T-cell (primary cell): ENCODE measurements around the gene GTF3C4. TPM values are rescaled to one million over a fixed set of nuclear protein-coding genes. Genes with fewer than 3 reads are reported as not detected.
"Not testable (repeated sequence)": the region's sequence is repeated elsewhere in the genome, so short reads cannot be mapped to it uniquely, and the experiment has no call there.

Source experiments
- ATAC-seq, 4 experiments: fragments of 200-7000 bp in 3 of 4; fragments of 150-1000 bp in 1 of 4; cut with Tn5 transposase; replicated peaks in 1 of 4; 1 replicate in 3 of 4; 2 replicates in 1 of 4; pipeline ENCODE4 v1.10.0; 2021; ENCODE audit warnings: moderate library complexity in 3 of 4, mild to moderate bottlenecking in 2 of 4, moderate number of reproducible peaks in 1 of 4
- CTCF ChIA-PET, 2 donors: fragments of 300-600 bp; sonication (Branson Sonifier 250); formaldehyde crosslinking; loops; one replicate each; lab custom pipeline; 2022; ENCODE audit warnings: antibody characterized with exemption in 2 of 2; lab: Charles Lee
- POLR2A ChIA-PET, 2 donors: fragments of 300-600 bp; sonication (Branson Sonifier 250); formaldehyde crosslinking; loops; one replicate each; lab custom pipeline; 2022; ENCODE audit warnings: antibody characterized with exemption in 2 of 2; lab: Charles Lee
- DNase-seq, 35 experiments: peaks; one replicate each; pipeline versions ENCODE4 v3.0.0 to v3.0.0-alpha.2; 2013 to 2023
- H3K27ac ChIP-seq: one replicate; pipeline ENCODE4 v1.5.1; 2013; ENCODE audit warnings: low read length
- H3K27me3 ChIP-seq, 2 experiments: replicated peaks in 1 of 2; 1 replicate in 1 of 2; 2 replicates in 1 of 2; pipeline versions ENCODE4 v1.6.1 to v1.7.0; 2013; ENCODE audit warnings: low read length in 1 of 2, mixed read lengths in 1 of 2; ENCODE audit not compliant: control insufficient read depth in 2 of 2, insufficient read depth in 2 of 2; ENCODE audit errors: extremely low read depth in 1 of 2
- H3K36me3 ChIP-seq, 2 donors: 1 replicate in 1 of 2; 2 replicates in 1 of 2; pipeline versions ENCODE4 v1.6.1 to v1.7.0; 2013; ENCODE audit warnings: low read length in 1 of 2; ENCODE audit not compliant: control insufficient read depth in 2 of 2, insufficient read depth in 1 of 2; ENCODE audit errors: extremely low read depth in 1 of 2
- H3K4me1 ChIP-seq, 2 experiments: 1 replicate in 1 of 2; 2 replicates in 1 of 2; pipeline versions ENCODE4 v1.6.1 to v1.7.0; 2013; ENCODE audit warnings: low read length in 2 of 2, mixed read lengths in 1 of 2; ENCODE audit not compliant: insufficient read depth in 2 of 2, control insufficient read depth in 1 of 2; ENCODE audit errors: extremely low read depth in 1 of 2
- H3K4me3 ChIP-seq, 2 donors: 1 replicate in 1 of 2; 2 replicates in 1 of 2; pipeline versions ENCODE4 v1.5.1 to v1.7.0; 2013; ENCODE audit warnings: mild to moderate bottlenecking in 2 of 2, low read length in 1 of 2, moderate library complexity in 1 of 2; ENCODE audit not compliant: control insufficient read depth in 1 of 2; ENCODE audit errors: extremely low read depth in 1 of 2
- H3K9me3 ChIP-seq: 2 replicates; pipeline ENCODE4 v1.7.0; 2013
- H3K27ac Mint-ChIP-seq, 2 donors: one replicate each; pipeline ENCODE4 v1.8.0; 2020 to 2021; ENCODE audit warnings: mild to moderate bottlenecking in 2 of 2, mixed read lengths in 2 of 2
- H3K27me3 Mint-ChIP-seq, 2 donors: one replicate each; pipeline ENCODE4 v1.8.0; 2021 to 2022; ENCODE audit warnings: mixed read lengths in 2 of 2
- H3K36me3 Mint-ChIP-seq: one replicate; pipeline ENCODE4 v1.8.0; 2021; ENCODE audit warnings: mixed read lengths
- H3K4me1 Mint-ChIP-seq, 3 donors: one replicate each; pipeline ENCODE4 v1.8.0; 2020 to 2022; ENCODE audit warnings: mixed read lengths in 3 of 3, mild to moderate bottlenecking in 1 of 3
- H3K4me3 Mint-ChIP-seq, 3 donors: one replicate each; pipeline ENCODE4 v1.8.0; 2020 to 2022; ENCODE audit warnings: mild to moderate bottlenecking in 3 of 3, mixed read lengths in 3 of 3, moderate library complexity in 3 of 3
- H3K9me3 Mint-ChIP-seq, 3 donors: one replicate each; pipeline ENCODE4 v1.8.0; 2020 to 2022; ENCODE audit warnings: mixed read lengths in 3 of 3
- WGBS: methylation state at CpG from one replicate; pipeline ENCODE4 v1.1.5; 2013; ENCODE audit warnings: missing lambda C conversion rate; ENCODE audit not compliant: insufficient coverage; 5-methylcytosine and 5-hydroxymethylcytosine counted together
- total RNA-seq, 35 experiments: library from RNA in 6 of 35; stranded (reverse) in 6 of 35; fragments of 120-200 nt in 1 of 35; gene quantifications; one replicate each; pipeline versions ENCODE4 v1.2.1 to v1.2.4 and lab custom pipeline; 2013 to 2026

GTF3C4 gene
- total RNA-seq, 5 donors from 2014 or later (not counting 1 experiment from before 2014, with no cell fraction given): 8.9 to 14.2 (median 13.2) TPM

GRCh38 chr9:132718381-132718928, 48.2 kb downstream of the GTF3C4 start:
- H3K27ac Mint-ChIP-seq, H3K36me3 Mint-ChIP-seq, H3K4me1 ChIP-seq, H3K9me3 ChIP-seq, H3K4me3 Mint-ChIP-seq, H3K9me3 Mint-ChIP-seq, CTCF ChIA-PET, H3K4me3 ChIP-seq, H3K27ac ChIP-seq, H3K36me3 ChIP-seq, ATAC-seq, DNase-seq, POLR2A ChIA-PET: not testable (repeated sequence)
- peaks cover 6 to 12% (median 7%) of the 10 kb centered on the region in 3 donors for H3K4me1 Mint-ChIP-seq
- peaks cover 17 to 32% of the 10 kb centered on the region in 2 donors for H3K27me3 Mint-ChIP-seq
- peaks cover 2 to 36% of the 10 kb centered on the region in 2 experiments for H3K27me3 ChIP-seq
- 96% methylated on average over 3 of the region's 8 CpGs for WGBS

- 71% methylated on average over 12 of the region's 12 CpGs for WGBS
- no peaks in the 10 kb centered on the region for H3K36me3 Mint-ChIP-seq
- no peak for DNase-seq
- Histone ChIP-seq H3K4me1 (peaks cover 0 to 6% of the 10 kb centered on the region in 2 experiments), H3K9me3 (no peaks in the 10 kb centered on the region), H3K4me3 (no peak overlapping the region), H3K36me3 (no peaks in the 10 kb centered on the region), H3K27me3 (peaks cover 2 to 39% of the 10 kb centered on the region in 2 experiments), H3K27ac (no peak overlapping the region)
- H3K4me3 Mint-ChIP-seq: no peak overlapping the region
- no peak for ATAC-seq
- H3K27me3 Mint-ChIP-seq: peaks cover 21 to 41% of the 10 kb centered on the region in 2 donors
- ChIA-PET POLR2A (no interaction called here), CTCF (interaction anchor here in 1 of 2 donors (0.6 kb wide), 1 partner anchor 1647 kb away, joined by 7 read pairs; no protein-coding TSS in a partner anchor)
- H3K4me1 Mint-ChIP-seq: peaks cover 6 to 12% (median 7%) of the 10 kb centered on the region in 3 donors
- no peak overlapping the region for H3K27ac Mint-ChIP-seq
- H3K9me3 Mint-ChIP-seq: no peaks in the 10 kb centered on the region
These were observed 51.4 kb downstream of the GTF3C4 start for GRCh38 chr9:132721661-132722060.

- no peaks in the 10 kb centered on the region for H3K36me3 ChIP-seq
- no peaks in the 10 kb centered on the region for H3K9me3 ChIP-seq
- H3K4me1 Mint-ChIP-seq: peaks cover 6 to 10% (median 7%) of the 10 kb centered on the region in 3 donors
- POLR2A ChIA-PET: no interaction called here
- WGBS: 92% methylated on average over 16 of the region's 16 CpGs
- CTCF ChIA-PET: no interaction called here
- H3K9me3 Mint-ChIP-seq: no peaks in the 10 kb centered on the region
- peaks cover 0 to 4% of the 10 kb centered on the region in 2 experiments for H3K4me1 ChIP-seq
- H3K4me3 ChIP-seq: no peak overlapping the region
- no peak overlapping the region for H3K27ac ChIP-seq
- no peak overlapping the region for H3K27ac Mint-ChIP-seq
- no peak for ATAC-seq
- DNase-seq: no peak
- H3K4me3 Mint-ChIP-seq: no peak overlapping the region
- H3K27me3 Mint-ChIP-seq: peaks cover 16 to 38% of the 10 kb centered on the region in 2 donors
- peaks cover 2 to 35% of the 10 kb centered on the region in 2 experiments for H3K27me3 ChIP-seq
- H3K36me3 Mint-ChIP-seq: no peaks in the 10 kb centered on the region
These were observed 52.4 kb downstream of the GTF3C4 start for GRCh38 chr9:132722564-132723065.

GRCh38 chr9:132723809-132724208, 53.5 kb downstream of the GTF3C4 start:
- Histone ChIP-seq H3K27ac (no peak overlapping the region), H3K27me3 (peaks cover 0 to 37% of the 10 kb centered on the region in 2 experiments), H3K36me3 (no peaks in the 10 kb centered on the region), H3K4me3 (no peak overlapping the region), H3K4me1 (no peaks in the 10 kb centered on the region), H3K9me3 (no peaks in the 10 kb centered on the region)
- Mint-ChIP-seq H3K9me3 (no peaks in the 10 kb centered on the region), H3K4me3 (no peak overlapping the region), H3K27ac (no peak overlapping the region), H3K4me1 (no peaks in the 10 kb centered on the region), H3K36me3 (no peaks in the 10 kb centered on the region), H3K27me3 (peaks cover 23 to 30% of the 10 kb centered on the region in 2 donors)
- DNase-seq: no peak
- ATAC-seq: no peak
- 73% methylated on average over 2 of the region's 4 CpGs for WGBS
- CTCF ChIA-PET: no interaction called here
- POLR2A ChIA-PET: no interaction called here

- Histone ChIP-seq H3K27me3 (peaks cover 0 to 32% of the 10 kb centered on the region in 2 experiments), H3K27ac (no peak overlapping the region), H3K4me3 (no peak overlapping the region), H3K36me3 (no peaks in the 10 kb centered on the region), H3K4me1 (no peaks in the 10 kb centered on the region), H3K9me3 (no peaks in the 10 kb centered on the region)
- H3K9me3 Mint-ChIP-seq: no peaks in the 10 kb centered on the region
- CTCF ChIA-PET: interaction anchor here in 1 of 2 donors (0.6 kb wide), 1 partner anchor 1593 kb away, joined by 4 read pairs; no protein-coding TSS in a partner anchor
- DNase-seq (no peak), ATAC-seq (no peak)
- no peak overlapping the region for H3K4me3 Mint-ChIP-seq
- no peak overlapping the region for H3K27ac Mint-ChIP-seq
- no peaks in the 10 kb centered on the region for H3K4me1 Mint-ChIP-seq
- H3K27me3 Mint-ChIP-seq: peaks cover 16 to 29% of the 10 kb centered on the region in 2 donors
- POLR2A ChIA-PET: no interaction called here
- WGBS: 88% methylated on average over 6 of the region's 13 CpGs
- no peaks in the 10 kb centered on the region for H3K36me3 Mint-ChIP-seq
These were observed 55.0 kb downstream of the GTF3C4 start for GRCh38 chr9:132725306-132725705.

GRCh38 chr9:132726576-132727130, 56.4 kb downstream of the GTF3C4 start:
- Mint-ChIP-seq H3K36me3 (no peaks in the 10 kb centered on the region), H3K4me3 (no peak overlapping the region), H3K27ac (no peak overlapping the region), H3K9me3 (no peaks in the 10 kb centered on the region), H3K27me3 (peaks cover 24 to 40% of the 10 kb centered on the region in 2 donors), H3K4me1 (no peaks in the 10 kb centered on the region)
- no peak overlapping the region for H3K27ac ChIP-seq
- H3K9me3 ChIP-seq: no peaks in the 10 kb centered on the region
- H3K4me1 ChIP-seq: no peaks in the 10 kb centered on the region
- H3K4me3 ChIP-seq: no peak overlapping the region
- CTCF ChIA-PET: no interaction called here
- peaks cover 0 to 34% of the 10 kb centered on the region in 2 experiments for H3K27me3 ChIP-seq
- POLR2A ChIA-PET: no interaction called here
- 61% methylated on average over 3 of the region's 8 CpGs for WGBS
- ATAC-seq (no peak), DNase-seq (no peak)
- no peaks in the 10 kb centered on the region for H3K36me3 ChIP-seq
